Measurements from ENCODE around the gene WDR5B.
"Not testable (repeated sequence)": the region's sequence is repeated elsewhere in the genome, so short reads cannot be mapped to it uniquely, and the experiment has no call there.

Gene WDR5B

DNA sequence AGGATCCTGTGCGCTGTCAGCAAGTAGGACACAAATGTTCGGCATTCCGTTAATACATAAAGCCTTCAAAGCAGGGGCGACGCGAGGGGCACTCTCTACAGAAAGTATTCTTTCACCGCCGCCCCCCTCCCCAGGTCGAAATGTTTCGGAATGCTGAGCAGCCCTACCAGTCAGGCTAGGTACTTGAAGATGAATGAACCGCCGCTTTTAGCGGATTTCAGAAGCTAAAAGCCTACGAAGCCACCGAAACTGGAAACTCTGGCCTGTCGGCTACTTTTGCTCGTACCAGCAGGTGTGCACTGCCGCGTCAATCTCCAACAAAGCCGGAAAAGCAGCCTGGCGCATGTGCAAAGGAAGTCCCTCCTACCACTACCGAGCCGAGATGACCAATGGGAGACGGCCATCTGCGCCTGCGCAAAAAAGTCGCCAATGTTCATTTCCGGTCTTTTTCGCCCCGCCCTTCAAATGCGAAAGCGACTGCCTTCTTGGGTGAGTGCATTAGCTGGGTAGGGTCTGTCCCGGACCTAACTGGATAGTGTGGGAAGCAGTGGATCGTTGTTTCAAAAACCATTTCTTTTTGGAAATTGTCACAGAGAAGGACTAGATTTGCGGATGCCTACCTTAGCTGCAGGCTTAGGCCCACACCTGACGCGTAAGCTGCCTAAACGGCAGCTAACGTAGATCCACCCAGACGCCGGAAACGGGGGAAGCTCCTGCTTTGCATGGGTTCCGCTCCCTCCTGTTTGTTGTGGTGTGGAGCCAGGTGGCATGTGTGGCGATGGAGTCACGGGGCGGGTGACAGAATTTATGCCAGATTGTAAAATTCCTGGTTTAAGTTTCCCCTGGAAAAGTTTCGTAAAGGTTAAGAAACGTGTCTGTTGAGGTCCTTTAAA, at the start of gene WDR5B:
Gene WDR5B (minus strand): TSS at position 301 of the 893 bp plus-strand sequence. CDS start 534 bp downstream, outside the sequence.
- Mint-ChIP-seq H3K36me3 (peaks cover 10% of the 10 kb centered on the region), H3K27ac (peak within 1 kb of the TSS; percentile 100), H3K4me1 (ENCODE audit: low read depth) (peaks cover 53% of the 10 kb centered on the region), H3K27me3 (no peaks in the 10 kb centered on the region), H3K9me3 (ENCODE audit: low read depth) (no peaks in the 10 kb centered on the region), H3K4me3 (peak within 1 kb of the TSS; percentile 97)

DNA sequence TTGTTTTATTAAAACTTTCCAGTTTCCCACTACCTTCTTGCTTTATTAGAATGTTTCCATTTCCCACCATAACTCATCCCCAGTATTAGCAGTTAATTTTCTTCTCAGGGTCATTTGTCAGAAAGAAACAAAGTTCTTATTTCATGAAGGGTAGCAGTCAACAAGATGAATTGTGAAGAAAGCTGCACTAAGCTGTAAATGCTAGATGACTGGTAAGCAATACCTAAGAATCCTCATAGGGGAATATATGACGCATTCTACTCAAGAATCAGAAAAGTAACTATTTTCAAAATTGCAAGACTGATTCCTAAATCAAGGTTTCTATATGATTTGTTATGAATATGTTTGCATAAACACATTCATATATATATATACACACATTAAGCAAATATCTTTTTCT, 48.8 kb upstream of the WDR5B start:
- H3K4me3 Mint-ChIP-seq: no peak overlapping the region
- H3K9me3 Mint-ChIP-seq (ENCODE audit: low read depth): no peaks in the 10 kb centered on the region
- peaks cover 8% of the 10 kb centered on the region for H3K36me3 Mint-ChIP-seq
- peaks cover 25% of the 10 kb centered on the region for H3K4me1 Mint-ChIP-seq (ENCODE audit: low read depth)
- peak overlapping the region; percentile 73 for H3K27ac Mint-ChIP-seq
- H3K27me3 Mint-ChIP-seq: no peaks in the 10 kb centered on the region

DNA sequence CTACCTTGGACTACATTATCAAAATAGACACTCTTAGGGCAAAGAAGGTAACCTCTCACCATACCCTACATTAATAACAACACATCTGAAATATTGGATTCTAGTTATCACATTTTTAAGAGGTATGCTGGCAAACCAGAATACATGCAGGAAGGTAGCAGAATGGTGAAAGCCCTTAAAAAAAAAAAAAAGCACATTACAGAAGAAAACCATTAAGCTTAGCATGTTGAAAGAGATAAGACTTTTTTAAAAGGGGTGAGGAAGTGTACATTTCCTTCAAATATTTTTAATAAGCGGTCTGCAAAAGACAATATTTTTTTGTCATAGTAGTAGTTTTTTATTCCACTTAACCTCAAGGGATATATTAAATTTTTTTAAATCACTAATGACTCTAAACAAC, 46.5 kb upstream of the WDR5B start:
- H3K27me3 Mint-ChIP-seq: no peaks in the 10 kb centered on the region
- peaks cover 6% of the 10 kb centered on the region for H3K4me1 Mint-ChIP-seq (ENCODE audit: low read depth)
- H3K36me3 Mint-ChIP-seq: peaks cover 12% of the 10 kb centered on the region
- H3K4me3 Mint-ChIP-seq: no peak overlapping the region
- no peaks in the 10 kb centered on the region for H3K9me3 Mint-ChIP-seq (ENCODE audit: low read depth)
- H3K27ac Mint-ChIP-seq: no peak overlapping the region

DNA sequence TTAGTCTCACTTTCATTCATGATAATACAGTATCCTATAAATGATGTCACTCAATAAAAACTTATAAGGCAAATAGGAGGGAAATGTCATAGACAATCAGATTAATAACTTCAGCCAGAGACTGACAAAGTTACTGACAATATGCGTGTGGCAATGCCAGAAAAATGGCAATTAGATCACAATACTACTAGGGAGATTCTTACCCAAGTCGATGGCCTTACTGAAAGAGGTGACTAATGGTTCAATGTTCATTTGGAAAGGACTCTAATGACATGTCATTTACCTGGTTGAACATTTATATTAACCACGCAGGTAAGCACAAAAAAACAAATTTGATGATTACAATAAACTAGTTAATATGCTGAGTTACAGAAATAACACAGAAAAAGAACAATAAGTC, 45.9 kb upstream of the WDR5B start:
- Mint-ChIP-seq H3K36me3 (peaks cover 9% of the 10 kb centered on the region), H3K9me3 (ENCODE audit: low read depth) (no peaks in the 10 kb centered on the region), H3K27me3 (no peaks in the 10 kb centered on the region), H3K27ac (no peak overlapping the region), H3K4me3 (no peak overlapping the region), H3K4me1 (ENCODE audit: low read depth) (peaks cover 4% of the 10 kb centered on the region)

DNA sequence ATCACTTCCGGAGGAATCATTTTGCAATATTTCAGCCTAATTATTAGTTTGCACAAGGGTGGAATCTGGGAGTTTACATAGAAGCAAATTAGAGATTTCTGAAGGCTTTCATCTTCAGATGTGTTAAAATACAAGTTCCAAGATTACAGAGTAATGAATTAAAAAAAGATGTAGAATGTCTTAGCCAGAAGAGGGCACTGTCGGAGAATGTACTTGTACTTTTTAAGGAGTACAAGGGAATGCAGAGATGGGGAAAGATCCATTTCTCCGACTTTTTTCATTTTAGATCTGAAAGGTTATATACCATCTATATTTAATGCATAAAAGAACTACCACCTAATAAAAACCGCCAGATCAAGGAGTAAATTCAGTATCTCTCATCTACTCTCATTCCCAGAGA, 43.1 kb upstream of the WDR5B start:
- peaks cover 4% of the 10 kb centered on the region for H3K4me1 Mint-ChIP-seq (ENCODE audit: low read depth)
- H3K36me3 Mint-ChIP-seq: peaks cover 13% of the 10 kb centered on the region
- H3K4me3 Mint-ChIP-seq: no peak overlapping the region
- no peak overlapping the region for H3K27ac Mint-ChIP-seq
- no peaks in the 10 kb centered on the region for H3K9me3 Mint-ChIP-seq (ENCODE audit: low read depth)
- no peaks in the 10 kb centered on the region for H3K27me3 Mint-ChIP-seq

DNA sequence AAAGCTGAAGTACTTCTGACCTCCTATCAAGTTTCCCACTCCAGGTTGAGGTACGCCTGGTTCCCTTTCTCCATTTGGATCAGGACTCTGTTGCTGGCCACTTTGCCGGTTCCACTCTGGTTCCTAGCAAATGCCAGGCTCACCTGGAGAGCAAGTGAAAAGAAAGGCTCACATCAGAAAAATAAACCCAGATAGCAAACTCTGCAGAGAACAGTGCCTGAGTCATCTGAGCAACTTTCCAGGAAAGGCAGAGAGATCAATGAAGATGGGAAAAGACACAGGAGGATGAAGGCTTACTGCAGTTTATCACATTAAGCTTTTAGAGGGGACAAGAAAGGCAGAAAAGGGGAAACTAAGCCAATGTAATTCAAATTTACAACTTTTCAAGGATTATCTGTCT, 41.8 kb upstream of the WDR5B start:
- H3K9me3 Mint-ChIP-seq (ENCODE audit: low read depth): no peaks in the 10 kb centered on the region
- no peak overlapping the region for H3K4me3 Mint-ChIP-seq
- peaks cover 13% of the 10 kb centered on the region for H3K36me3 Mint-ChIP-seq

DNA sequence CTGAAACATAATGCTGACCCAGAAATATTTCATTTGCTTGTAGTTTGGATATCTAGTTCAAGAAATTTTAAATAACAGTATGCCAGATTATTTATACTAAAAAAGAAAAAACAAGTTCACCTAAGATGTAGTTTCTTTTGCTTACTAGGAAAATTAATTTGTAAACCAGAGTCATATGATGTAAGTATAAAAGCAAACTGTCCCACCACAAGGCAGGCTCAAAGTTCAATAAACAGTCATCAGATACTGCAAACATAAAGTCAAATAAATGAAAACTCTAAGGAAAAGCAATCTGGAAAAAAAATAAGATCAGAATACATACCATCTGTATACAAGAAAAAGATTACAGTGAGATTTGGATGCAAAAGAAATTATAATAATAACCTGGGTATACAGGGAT, 40.2 kb upstream of the WDR5B start:
- H3K4me1 Mint-ChIP-seq (ENCODE audit: low read depth): peaks cover 1% of the 10 kb centered on the region
- no peaks in the 10 kb centered on the region for H3K9me3 Mint-ChIP-seq (ENCODE audit: low read depth)
- H3K27ac Mint-ChIP-seq: no peak overlapping the region
- H3K27me3 Mint-ChIP-seq: no peaks in the 10 kb centered on the region
- peaks cover 8% of the 10 kb centered on the region for H3K36me3 Mint-ChIP-seq
- no peak overlapping the region for H3K4me3 Mint-ChIP-seq

More for the DNA sequence above, 41.8 kb upstream of the WDR5B start:
- Mint-ChIP-seq H3K27ac (peak overlapping the region; percentile 34), H3K4me1 (ENCODE audit: low read depth) (peaks cover 4% of the 10 kb centered on the region), H3K27me3 (no peaks in the 10 kb centered on the region)

DNA sequence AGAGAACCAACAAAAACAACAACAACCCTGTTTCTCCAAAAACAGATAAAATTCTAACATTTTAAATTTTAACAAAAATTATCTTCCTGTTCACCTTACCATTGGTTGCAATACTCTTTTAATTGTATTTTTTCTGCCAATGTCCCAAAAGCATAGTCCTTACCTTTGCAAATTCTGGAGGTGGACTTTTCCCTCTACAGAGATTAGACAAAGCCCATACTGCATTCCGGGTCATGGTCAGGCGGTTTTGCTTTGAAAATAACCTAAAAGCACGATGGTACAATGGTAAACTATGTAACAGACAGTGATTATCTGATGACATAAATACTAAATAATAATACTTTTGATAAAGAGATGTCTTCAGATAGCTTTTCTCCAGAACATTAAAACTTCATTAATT, 35.5 kb upstream of the WDR5B start:
- Mint-ChIP-seq H3K27me3 (no peaks in the 10 kb centered on the region), H3K27ac (no peak overlapping the region), H3K9me3 (ENCODE audit: low read depth) (no peaks in the 10 kb centered on the region), H3K4me1 (ENCODE audit: low read depth) (peaks cover 11% of the 10 kb centered on the region), H3K36me3 (peaks cover 31% of the 10 kb centered on the region), H3K4me3 (no peak overlapping the region)

DNA sequence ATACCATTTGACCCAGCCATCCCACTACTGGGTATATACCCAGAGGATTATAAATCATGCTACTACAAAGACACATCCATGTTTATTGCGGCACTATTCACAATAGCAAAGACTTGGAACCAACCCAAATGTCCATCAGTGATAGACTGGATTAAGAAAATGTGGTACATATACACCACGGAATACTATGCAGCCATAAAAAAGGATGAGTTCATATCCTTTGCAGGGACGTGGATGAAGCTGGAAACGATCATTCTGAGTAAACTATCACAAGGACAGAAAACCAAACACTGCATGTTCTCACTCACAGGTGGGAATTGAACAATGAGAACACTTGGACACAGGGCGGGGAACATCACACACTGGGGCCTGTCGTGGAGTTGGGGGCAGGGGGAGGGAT, 32.4 kb upstream of the WDR5B start:
- not testable (repeated sequence) for H3K27ac Mint-ChIP-seq

DNA sequence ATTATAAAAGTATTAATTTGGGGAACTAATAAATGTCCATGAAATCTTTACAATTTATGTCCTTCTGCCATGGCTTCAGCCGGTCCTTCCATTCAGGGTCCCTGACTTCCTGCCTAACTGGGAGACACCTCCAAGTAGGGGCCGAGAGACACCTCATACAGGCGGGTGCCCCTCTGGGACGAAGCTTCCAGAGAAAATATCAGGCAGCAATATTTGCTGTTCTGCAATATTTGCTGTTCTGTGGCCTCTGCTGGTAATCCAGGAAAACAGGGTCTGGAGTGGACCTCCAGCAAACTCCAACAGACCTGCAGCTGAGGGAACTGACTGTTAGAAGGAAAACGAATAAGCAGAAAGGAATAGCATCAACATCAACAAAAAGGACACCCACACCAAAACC, 28.6 kb upstream of the WDR5B start:
- not testable (repeated sequence) for H3K27ac Mint-ChIP-seq; H3K4me3 Mint-ChIP-seq; H3K9me3 Mint-ChIP-seq (ENCODE audit: low read depth); H3K27me3 Mint-ChIP-seq
- Mint-ChIP-seq H3K36me3 (peaks cover 52% of the 10 kb centered on the region), H3K4me1 (ENCODE audit: low read depth) (peaks cover 15% of the 10 kb centered on the region)

More for the DNA sequence above, 32.4 kb upstream of the WDR5B start:
- Mint-ChIP-seq H3K4me1 (ENCODE audit: low read depth) (peaks cover 15% of the 10 kb centered on the region), H3K36me3 (peaks cover 41% of the 10 kb centered on the region)
- H3K4me3 Mint-ChIP-seq; H3K27me3 Mint-ChIP-seq; H3K9me3 Mint-ChIP-seq (ENCODE audit: low read depth): not testable (repeated sequence)

DNA sequence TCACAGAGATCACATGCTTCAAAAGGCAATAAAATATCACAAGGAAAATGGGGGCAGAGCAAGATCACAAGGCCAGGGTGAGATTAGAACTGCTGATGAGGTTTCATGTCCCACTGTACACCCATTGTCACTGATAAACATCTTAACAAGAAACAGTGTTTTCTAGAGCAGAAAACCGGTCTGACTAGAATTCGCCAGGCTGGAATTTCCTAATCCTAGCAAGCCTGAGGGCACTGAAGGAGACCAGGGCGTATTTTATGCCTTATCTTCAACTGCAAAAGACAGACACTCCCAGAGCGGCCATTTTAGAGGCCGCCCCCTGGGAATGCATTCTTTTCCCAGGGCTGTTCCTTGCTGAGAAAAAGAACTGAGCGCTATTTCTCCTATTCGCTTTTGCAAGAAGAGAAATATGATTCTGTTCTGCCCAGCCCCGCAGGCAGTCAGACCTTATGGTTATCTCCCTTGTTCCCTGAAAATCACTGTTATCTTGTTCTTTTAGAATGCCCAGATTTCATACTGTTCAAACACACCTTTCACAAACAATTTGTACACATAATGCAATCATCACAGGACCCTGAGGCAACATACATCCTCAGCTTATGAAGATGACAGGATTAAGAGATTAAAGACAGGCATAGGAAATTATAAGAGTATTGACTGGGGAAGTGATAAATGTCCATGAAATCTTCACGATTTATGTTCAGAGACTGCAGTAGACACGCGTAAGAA, 28.1 kb upstream of the WDR5B start:
- peaks cover 47% of the 10 kb centered on the region for H3K36me3 Mint-ChIP-seq
- H3K4me3 Mint-ChIP-seq; H3K27ac Mint-ChIP-seq; H3K27me3 Mint-ChIP-seq; H3K9me3 Mint-ChIP-seq (ENCODE audit: low read depth): not testable (repeated sequence)
- peaks cover 15% of the 10 kb centered on the region for H3K4me1 Mint-ChIP-seq (ENCODE audit: low read depth)

DNA sequence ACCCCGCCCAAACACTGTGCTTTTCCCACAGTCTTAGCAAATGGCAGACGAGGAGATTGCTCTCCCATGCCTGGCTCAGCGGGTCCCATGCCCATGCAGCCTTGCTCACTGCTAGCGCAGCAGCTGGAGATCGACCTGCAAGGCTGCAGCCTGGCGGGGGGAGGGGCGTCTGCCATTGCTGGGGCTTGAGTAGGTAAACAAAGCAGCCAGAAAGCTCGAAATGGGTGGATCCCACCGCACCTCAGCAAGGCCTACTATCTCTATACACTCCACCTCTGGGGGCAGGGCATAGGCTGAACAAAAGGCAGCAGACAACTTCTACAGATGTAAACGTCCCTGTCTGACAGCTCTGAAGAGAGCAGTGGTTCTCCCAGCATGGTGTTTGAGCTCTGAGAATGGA, 27.2 kb upstream of the WDR5B start:
- Mint-ChIP-seq H3K4me1 (ENCODE audit: low read depth) (peaks cover 13% of the 10 kb centered on the region), H3K9me3 (ENCODE audit: low read depth) (no peaks in the 10 kb centered on the region), H3K27ac (no peak overlapping the region), H3K4me3 (no peak overlapping the region), H3K27me3 (no peaks in the 10 kb centered on the region), H3K36me3 (peaks cover 42% of the 10 kb centered on the region)

DNA sequence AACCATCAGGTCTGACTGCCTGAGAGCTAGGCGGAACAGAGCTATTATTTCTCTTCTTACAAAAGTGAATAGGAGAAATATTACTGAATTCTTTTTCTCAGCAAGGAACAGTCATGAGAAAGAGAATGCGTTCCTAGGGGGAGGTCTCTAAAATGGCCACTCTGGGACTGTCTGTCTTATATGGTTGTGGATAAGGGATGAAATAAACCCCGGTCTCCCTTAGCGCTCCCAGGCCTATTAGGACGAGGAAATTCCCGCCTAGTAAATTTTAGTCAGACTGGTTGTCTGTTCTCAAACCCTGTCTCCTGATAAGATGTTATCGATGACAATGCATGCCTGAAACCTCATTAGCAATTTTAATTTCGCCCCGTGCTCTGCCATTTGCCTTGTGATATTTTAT, 20.1 kb upstream of the WDR5B start:
- H3K4me1 Mint-ChIP-seq (ENCODE audit: low read depth): no peaks in the 10 kb centered on the region
- H3K27me3 Mint-ChIP-seq: no peaks in the 10 kb centered on the region

DNA sequence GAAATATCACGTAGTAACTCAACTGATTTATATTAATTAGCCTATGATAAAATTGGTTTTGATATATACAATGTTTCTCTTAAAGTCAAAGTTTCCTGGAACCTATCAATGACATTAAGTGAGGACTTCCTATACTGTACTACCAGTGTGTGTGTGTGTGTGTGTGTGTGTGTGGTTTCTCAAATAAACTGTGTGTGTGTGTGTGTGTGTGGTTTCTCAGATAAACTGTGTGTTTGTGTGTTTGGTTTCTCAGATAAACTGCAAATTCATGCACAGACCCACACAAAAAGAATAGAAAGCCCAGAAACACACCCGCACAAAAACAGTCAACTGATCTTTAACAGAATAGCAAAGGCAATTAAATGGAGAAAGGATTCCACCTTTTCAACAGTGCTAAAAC, 14.5 kb upstream of the WDR5B start:
- Mint-ChIP-seq H3K36me3 (peaks cover 40% of the 10 kb centered on the region), H3K4me1 (ENCODE audit: low read depth) (peaks cover 17% of the 10 kb centered on the region), H3K27ac (no peak overlapping the region)

More for the DNA sequence above, 20.1 kb upstream of the WDR5B start:
- Mint-ChIP-seq H3K36me3 (peaks cover 36% of the 10 kb centered on the region), H3K4me3 (no peak overlapping the region), H3K27ac (no peak overlapping the region), H3K9me3 (ENCODE audit: low read depth) (peaks cover 5% of the 10 kb centered on the region)

DNA sequence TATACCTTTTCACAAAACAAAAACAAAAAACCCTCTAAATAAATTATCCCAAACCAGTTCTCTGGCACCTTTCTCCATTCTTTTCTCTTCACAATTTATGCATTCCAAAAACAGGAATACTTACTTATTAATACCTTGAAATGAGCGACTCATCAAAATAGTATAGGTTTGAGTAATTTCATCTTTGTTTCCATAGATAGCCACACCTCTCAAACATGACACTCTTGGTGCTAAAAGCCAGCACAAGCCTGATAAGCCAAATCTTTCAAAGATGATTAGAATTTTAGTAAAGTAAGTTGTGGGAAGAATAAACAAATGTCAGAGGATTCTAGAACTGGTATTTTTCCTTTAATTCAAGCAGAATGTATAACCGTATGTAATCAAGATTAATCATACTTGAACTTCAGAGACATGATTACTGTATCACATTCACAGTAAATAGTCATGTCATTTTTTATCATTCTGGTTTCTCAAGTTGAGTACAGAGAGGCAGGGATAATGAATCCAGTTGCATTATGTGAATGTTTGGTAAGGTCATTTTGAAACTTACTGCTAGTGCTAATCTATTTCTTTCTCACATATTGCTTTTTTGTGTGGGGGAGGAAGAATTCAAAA, 12.1 kb upstream of the WDR5B start:
- H3K27me3 Mint-ChIP-seq: no peaks in the 10 kb centered on the region
- H3K4me3 Mint-ChIP-seq: no peak overlapping the region
- H3K9me3 Mint-ChIP-seq (ENCODE audit: low read depth): peaks cover 3% of the 10 kb centered on the region
- H3K4me1 Mint-ChIP-seq (ENCODE audit: low read depth): peaks cover 24% of the 10 kb centered on the region
- H3K27ac Mint-ChIP-seq: peak overlapping the region; percentile 85
- H3K36me3 Mint-ChIP-seq: peaks cover 35% of the 10 kb centered on the region

More for the DNA sequence above, 14.5 kb upstream of the WDR5B start:
- no peaks in the 10 kb centered on the region for H3K27me3 Mint-ChIP-seq
- H3K9me3 Mint-ChIP-seq (ENCODE audit: low read depth): peaks cover 3% of the 10 kb centered on the region
- no peak overlapping the region for H3K4me3 Mint-ChIP-seq

All from activated naive CD8-positive, alpha-beta T cell (primary cell).